AML-193 (cell line): ENCODE measurements around the gene RNF115.
"Not testable (repeated sequence)": the region's sequence is repeated elsewhere in the genome, so short reads cannot be mapped to it uniquely, and the experiment has no call there.

Experiments
- DNase-seq, 2 experiments: peaks; one replicate each; lab custom pipeline; 2025; lab: John Stamatoyannopoulos, UW

Gene RNF115

GRCh38 chr1:145730467-145730866 is 93.4 kb downstream of the RNF115 start:
- DNase-seq: no peak

GRCh38 chr1:145729666-145730436 is 94.0 kb downstream of the RNF115 start:
- DNase-seq: no peak

DNA sequence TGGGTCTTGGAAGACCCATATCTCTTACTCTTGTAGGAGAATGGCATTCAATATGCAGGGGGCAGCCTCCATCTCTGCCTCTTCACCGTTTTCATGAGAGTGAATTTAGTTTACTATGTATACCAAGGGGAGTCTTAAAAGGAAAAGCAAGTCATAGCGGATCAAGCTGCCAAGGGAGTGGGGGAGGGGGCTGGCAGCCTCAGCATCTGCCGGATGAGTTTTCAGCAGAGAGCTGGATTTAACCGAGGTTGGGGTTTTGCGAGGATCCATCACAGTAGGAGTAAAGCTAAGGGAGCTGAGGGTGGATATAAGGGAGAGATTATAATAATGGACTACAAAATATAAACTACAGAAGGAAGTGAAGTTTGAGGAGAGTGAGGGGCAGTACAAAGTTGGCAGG is 94.7 kb downstream of the RNF115 start:
- no peak for DNase-seq

- not testable (repeated sequence) for DNase-seq
Measured at GRCh38 chr1:145726193-145726592, 97.7 kb downstream of the RNF115 start.

- DNase-seq: peak; percentile 27 to 39
Measured at GRCh38 chr1:145720878-145721671, 102.8 kb downstream of the RNF115 start.

- no peak for DNase-seq
Measured at GRCh38 chr1:145720556-145720877, 103.4 kb downstream of the RNF115 start.

- DNase-seq: no peak
Measured at GRCh38 chr1:145719230-145720079, 104.4 kb downstream of the RNF115 start, which contains the start of gene CD160. TSS of gene CD160 (plus strand) at chr1:145719499. CDS start at chr1:145728328, 8,829 bp downstream.

DNA sequence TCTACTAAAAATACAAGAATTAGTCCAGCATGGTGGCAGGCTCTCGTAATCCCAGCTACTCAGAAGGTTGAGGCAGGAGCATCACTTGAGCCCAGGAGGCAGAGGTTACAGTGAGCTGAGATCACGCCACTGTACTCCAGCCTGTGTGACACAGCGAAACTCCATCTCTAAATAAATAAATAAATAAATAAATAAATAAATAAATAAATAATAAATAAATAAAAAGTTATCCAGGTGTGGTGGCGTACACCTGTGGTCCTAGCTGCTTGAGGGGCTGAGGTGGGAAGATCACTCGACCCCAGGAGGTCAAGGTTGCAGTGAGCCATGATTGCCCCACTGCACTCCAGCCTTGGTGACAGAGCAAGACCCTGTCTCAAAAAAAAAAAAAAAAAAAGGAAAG is 105.4 kb downstream of the RNF115 start:
- not testable (repeated sequence) for DNase-seq

DNA sequence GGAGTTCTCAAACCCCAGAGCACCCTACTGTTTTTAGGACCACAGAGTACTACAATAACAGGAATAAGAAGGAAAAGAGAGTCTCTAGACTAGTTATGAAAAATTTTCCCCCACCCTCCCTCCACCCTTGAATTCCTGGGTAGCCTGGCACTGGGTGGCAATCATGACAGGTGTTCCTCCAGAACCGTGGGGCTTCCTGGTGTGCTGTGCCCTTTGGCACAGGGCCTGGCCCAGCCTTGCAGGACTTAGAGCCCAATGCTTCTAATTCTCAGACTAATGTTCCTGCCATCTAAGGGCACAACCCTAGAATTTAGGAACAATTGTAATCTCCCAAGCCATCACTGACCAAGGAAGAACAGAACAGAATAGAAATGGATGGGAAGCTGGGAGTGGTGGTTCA is 106.1 kb downstream of the RNF115 start:
- no peak for DNase-seq

- DNase-seq: no peak
Measured at GRCh38 chr1:145716641-145717345, 107.1 kb downstream of the RNF115 start.

DNA sequence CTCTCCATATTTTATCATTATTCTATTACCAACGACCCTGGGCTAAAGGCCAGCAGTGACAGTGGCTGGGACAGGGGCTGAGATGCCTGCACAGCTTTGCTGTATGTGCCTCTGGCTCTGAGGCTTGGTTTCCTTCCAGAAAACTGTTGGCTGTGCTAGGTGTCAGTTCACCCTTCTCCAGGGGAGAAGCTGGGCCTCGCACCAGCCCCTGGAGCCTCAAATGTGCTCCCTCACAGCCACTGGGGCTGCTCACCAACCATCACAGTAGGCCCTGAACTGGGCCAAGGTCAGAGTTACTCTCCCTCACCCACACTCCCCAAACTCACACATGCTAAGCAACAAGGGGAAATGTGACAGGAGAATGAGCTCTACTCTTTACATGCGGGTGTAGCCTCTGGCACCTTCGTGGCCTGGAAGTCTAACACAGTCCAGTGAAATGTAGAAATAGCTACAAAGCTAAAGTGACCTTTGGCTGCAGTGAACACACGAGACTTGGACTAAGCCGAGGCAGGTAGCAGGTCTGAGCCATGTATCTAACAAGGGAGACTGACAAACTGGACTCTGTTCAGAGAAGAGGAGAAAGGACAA is 109.3 kb downstream of the RNF115 start:
- DNase-seq: no peak

DNA sequence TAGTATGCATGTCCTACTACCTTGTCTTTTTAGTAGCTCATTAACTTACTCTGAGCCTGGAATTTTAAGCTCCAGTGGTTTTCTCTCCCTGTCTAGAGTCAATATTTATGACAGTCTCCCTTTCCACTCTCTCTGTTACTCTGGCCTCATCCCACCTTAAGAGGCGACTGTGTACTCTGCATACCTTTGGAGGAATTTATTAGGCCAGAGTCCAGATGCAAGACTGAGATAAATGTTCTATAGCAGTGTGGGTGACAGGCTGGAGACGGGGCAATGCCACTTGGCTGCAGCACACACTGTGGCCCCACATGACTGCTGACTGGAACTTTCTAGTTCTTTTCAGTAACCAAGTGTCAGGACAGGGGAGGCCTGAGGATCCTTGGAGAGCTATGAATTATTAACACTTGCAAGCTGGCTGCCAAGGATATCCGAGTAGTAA is 112.7 kb downstream of the RNF115 start:
- no peak for DNase-seq

- DNase-seq: no peak
Measured at GRCh38 chr1:145710291-145711027, 113.4 kb downstream of the RNF115 start.

DNA sequence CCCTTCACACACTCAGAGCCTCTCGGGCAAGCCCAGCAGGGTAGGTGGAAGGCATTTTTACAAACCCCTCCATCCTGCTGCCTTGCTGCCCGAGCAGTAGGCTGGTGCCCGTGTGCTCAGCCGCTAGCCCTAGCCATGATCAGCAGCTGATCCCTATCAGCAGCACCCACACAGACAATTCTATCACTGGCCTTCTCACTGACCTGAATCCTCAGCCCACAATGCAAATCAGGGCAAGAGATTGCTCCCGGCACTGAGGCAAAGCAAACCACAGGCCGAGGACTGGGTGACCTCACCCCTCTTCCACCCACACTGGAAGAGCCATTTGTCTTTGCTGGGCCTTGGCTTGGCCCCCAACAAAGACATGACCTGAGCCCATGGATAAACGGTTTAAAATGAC is 115.8 kb downstream of the RNF115 start:
- no peak for DNase-seq

DNA sequence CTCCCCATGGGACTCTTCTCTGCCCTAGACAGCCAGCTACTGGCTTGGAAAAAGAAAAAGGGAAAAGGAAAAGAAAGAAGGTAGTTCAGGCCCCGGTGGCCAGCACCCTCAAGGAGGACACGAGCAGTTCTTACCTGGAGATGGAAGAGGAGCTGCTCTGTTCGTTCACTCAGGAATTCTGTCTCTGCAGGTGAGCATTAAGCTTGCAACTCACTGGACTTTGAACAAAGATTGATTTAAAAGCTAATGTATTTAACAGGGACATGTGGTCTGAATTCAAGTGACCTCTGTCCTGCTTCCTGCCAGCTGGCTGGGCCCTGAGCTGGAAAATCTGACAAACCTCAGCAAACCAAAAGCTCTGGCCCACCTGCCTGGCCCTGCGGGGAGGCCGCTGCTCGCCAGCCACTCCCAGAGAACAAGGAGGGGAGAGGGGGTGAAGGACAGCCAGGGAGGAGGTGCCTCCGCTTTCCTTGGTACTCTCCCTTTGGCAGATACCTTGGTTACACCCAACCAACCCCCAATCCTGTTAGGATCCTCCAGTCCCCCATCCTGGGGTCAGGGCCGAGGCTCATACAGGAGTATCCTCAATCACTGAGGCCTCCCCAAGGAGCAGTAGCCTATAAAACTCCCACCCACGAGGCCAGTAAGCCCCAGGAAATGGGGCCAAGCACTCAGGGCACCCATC is 116.6 kb downstream of the RNF115 start, which contains the start of gene PDZK1:
Gene PDZK1 (minus strand): TSS at position 186 of the 685 bp plus-strand sequence. CDS start 19,347 bp downstream, outside the sequence.
- DNase-seq: no peak

- DNase-seq: no peak
Measured at GRCh38 chr1:145706086-145706664, 117.7 kb downstream of the RNF115 start.

DNA sequence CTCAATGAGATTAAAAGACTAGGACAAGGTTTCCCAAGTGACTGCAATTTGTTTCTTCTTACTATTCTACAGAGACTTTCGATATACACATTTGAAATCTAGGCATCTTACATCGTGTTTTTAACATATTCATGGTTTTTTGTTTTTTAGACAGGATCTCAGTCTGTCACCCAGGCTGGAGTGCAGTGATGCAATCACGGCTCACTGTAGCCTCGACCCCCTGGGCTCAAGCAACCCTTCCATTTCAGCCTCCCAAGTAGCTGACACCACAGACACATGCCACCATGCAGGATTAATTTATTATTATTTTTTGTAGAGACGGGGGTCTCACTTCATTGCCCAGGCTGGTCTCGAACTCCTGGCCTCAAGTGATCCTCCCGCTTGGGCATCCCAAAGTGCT is 118.3 kb downstream of the RNF115 start:
- DNase-seq: no peak

DNA sequence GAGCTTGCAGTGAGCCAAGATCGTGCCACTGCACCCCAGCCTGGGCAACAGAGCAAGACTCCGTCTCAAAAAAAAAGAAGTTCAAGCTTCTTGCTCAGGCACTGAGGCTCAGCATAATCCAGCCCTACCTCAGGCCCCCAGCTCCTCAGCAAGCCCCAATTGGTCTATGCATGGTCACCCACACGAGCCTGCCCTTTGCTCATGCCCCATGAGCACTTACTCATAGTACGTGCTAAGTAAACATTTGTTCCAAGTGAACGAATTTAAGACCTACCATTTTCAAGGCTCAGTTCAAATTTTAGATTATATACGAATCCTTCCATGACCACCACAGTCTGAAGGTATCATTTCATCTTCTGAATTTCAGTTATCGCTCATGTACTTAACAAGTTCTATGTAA is 121.1 kb downstream of the RNF115 start:
- no peak for DNase-seq

- no peak for DNase-seq
Measured at GRCh38 chr1:145702052-145702451, 121.8 kb downstream of the RNF115 start.
